ENCODE results near the gene IL4I1.

- TF ChIP-seq, protein P1, sequence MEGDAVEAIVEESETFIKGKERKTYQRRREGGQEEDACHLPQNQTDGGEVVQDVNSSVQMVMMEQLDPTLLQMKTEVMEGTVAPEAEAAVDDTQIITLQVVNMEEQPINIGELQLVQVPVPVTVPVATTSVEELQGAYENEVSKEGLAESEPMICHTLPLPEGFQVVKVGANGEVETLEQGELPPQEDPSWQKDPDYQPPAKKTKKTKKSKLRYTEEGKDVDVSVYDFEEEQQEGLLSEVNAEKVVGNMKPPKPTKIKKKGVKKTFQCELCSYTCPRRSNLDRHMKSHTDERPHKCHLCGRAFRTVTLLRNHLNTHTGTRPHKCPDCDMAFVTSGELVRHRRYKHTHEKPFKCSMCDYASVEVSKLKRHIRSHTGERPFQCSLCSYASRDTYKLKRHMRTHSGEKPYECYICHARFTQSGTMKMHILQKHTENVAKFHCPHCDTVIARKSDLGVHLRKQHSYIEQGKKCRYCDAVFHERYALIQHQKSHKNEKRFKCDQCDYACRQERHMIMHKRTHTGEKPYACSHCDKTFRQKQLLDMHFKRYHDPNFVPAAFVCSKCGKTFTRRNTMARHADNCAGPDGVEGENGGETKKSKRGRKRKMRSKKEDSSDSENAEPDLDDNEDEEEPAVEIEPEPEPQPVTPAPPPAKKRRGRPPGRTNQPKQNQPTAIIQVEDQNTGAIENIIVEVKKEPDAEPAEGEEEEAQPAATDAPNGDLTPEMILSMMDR (IDR thresholded peaks at IDR 0.05): no peak
- no peak for TF ChIP-seq POLR2A (IDR thresholded peaks at IDR 0.05)
These were observed 33.3 kb downstream of the IL4I1 start for GRCh38 chr19:49863254-49863934.
